Measurements from ENCODE around the gene COLEC12.

COLEC12 gene

GRCh38 chr18:518081-518480 is 17.6 kb upstream of the COLEC12 start:
- no peaks in the 10 kb centered on the region for H3K27me3 ChIP-seq (ENCODE audit: insufficient read depth, low read length)
- no peaks in the 10 kb centered on the region for H3K36me3 ChIP-seq (ENCODE audit: insufficient read depth, low read length)
- H3K9me3 ChIP-seq (ENCODE audit: low read length), result no peaks in the 10 kb centered on the region
- no peak overlapping the region for H3K4me3 ChIP-seq (ENCODE audit: low read length)
- no peak overlapping the region for H2AFZ ChIP-seq (ENCODE audit: low read depth, low read length)
- no peaks in the 10 kb centered on the region for H3K4me1 ChIP-seq (ENCODE audit: insufficient read depth, low read length)

DNA sequence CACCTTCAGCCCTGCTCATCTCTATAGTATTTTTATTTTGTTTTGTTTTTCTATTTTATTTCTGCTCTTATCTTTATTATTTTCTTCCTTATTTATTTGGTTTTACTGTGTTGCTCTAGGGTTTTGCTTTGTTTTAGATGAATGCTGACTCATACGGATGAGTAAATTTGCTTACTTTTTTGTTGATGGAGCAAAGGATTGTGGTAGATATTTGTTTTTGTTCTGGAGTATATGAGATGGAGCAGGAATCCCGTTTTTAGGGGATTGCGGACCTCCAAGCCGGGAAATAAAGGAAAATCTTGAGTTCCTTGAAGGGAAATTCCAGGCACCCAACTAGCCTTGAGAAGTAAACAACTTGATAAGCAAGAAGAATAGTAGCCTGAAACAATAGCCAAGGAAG is 15.3 kb upstream of the COLEC12 start:
- H3K9me3 ChIP-seq (ENCODE audit: low read length), result no peaks in the 10 kb centered on the region
- no peak overlapping the region for H2AFZ ChIP-seq (ENCODE audit: low read depth, low read length)
- no peaks in the 10 kb centered on the region for H3K27me3 ChIP-seq (ENCODE audit: insufficient read depth, low read length)
- no peaks in the 10 kb centered on the region for H3K36me3 ChIP-seq (ENCODE audit: insufficient read depth, low read length)
- no peak overlapping the region for H3K4me3 ChIP-seq (ENCODE audit: low read length)
- H3K4me1 ChIP-seq (ENCODE audit: insufficient read depth, low read length), result no peaks in the 10 kb centered on the region

DNA sequence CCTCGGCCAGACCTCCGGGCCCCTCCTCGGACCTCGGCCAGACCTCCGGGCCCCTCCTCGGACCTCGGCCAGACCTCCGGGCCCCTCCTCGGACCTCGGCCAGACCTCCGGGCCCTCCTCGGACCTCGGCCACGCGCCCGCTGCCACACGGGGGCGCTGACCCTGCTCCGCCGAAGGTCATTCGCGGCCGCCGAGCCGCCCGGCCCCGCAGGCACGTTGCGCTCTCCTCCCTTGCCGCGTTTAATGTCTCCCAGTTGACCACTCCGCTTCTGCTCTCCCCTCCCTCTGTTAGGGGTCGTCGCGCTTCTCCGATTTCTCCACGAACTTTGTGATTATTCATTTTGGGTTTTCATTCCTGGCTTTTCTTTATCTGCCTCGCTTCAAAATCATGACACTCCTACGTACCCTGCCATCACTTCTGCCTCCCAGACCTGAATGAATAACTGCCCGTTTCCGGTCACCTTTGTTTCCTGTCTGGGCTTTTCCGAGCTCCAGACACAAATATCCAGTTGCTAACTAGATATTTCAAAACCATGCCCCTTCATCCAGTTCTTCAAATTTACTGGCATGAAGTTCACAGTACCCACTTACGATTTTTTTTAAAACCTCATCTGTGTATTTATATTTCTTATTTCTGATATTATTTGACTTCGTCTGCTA is 14.8 kb upstream of the COLEC12 start:
- Histone ChIP-seq H3K27me3 (ENCODE audit: insufficient read depth, low read length) (no peaks in the 10 kb centered on the region), H3K36me3 (ENCODE audit: insufficient read depth, low read length) (no peaks in the 10 kb centered on the region), H3K9me3 (ENCODE audit: low read length) (no peaks in the 10 kb centered on the region), H3K4me3 (ENCODE audit: low read length) (no peak overlapping the region), H3K4me1 (ENCODE audit: insufficient read depth, low read length) (no peaks in the 10 kb centered on the region), H2AFZ (ENCODE audit: low read depth, low read length) (no peak overlapping the region)

- H3K27me3 ChIP-seq (ENCODE audit: insufficient read depth, low read length), result no peaks in the 10 kb centered on the region
- no peaks in the 10 kb centered on the region for H3K9me3 ChIP-seq (ENCODE audit: low read length)
- no peaks in the 10 kb centered on the region for H3K4me1 ChIP-seq (ENCODE audit: insufficient read depth, low read length)
- no peak overlapping the region for H2AFZ ChIP-seq (ENCODE audit: low read depth, low read length)
- no peaks in the 10 kb centered on the region for H3K36me3 ChIP-seq (ENCODE audit: insufficient read depth, low read length)
- H3K4me3 ChIP-seq (ENCODE audit: low read length), result no peak overlapping the region
Measured at GRCh38 chr18:513826-514530, 13.5 kb upstream of the COLEC12 start.

DNA sequence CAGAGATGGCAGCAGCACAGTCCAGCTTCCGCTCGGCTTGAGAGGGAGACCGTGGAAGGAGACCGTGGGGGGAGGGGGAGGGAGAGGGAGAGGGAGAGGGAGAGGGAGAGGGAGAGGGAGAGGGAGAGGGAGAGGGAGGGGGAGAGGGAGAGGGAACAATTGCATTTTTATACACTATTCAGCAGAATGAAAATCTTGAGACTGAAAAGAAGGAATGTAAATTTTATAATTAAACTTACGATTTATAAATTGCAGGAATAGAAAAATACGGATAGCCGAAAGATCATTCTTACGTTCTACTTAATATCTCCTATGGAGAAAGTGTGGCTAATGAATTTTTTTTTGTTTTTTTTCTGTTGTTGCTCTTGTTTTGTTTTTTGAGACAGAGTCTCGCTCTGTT is 12.5 kb upstream of the COLEC12 start:
- Histone ChIP-seq H2AFZ (ENCODE audit: low read depth, low read length) (no peak overlapping the region), H3K36me3 (ENCODE audit: insufficient read depth, low read length) (no peaks in the 10 kb centered on the region), H3K27me3 (ENCODE audit: insufficient read depth, low read length) (peaks cover 2% of the 10 kb centered on the region), H3K9me3 (ENCODE audit: low read length) (no peaks in the 10 kb centered on the region), H3K4me1 (ENCODE audit: insufficient read depth, low read length) (no peaks in the 10 kb centered on the region), H3K4me3 (ENCODE audit: low read length) (no peak overlapping the region)

GRCh38 chr18:508835-509234 is 8.3 kb upstream of the COLEC12 start:
- H3K4me3 ChIP-seq (ENCODE audit: low read length), result no peak overlapping the region
- no peaks in the 10 kb centered on the region for H3K4me1 ChIP-seq (ENCODE audit: insufficient read depth, low read length)
- no peak overlapping the region for H2AFZ ChIP-seq (ENCODE audit: low read depth, low read length)
- H3K27me3 ChIP-seq (ENCODE audit: insufficient read depth, low read length), result peaks cover 12% of the 10 kb centered on the region
- H3K36me3 ChIP-seq (ENCODE audit: insufficient read depth, low read length), result no peaks in the 10 kb centered on the region
- no peaks in the 10 kb centered on the region for H3K9me3 ChIP-seq (ENCODE audit: low read length)

- Histone ChIP-seq H3K9me3 (ENCODE audit: low read length) (no peaks in the 10 kb centered on the region), H2AFZ (ENCODE audit: low read depth, low read length) (no peak overlapping the region), H3K27me3 (ENCODE audit: insufficient read depth, low read length) (peaks cover 14% of the 10 kb centered on the region), H3K36me3 (ENCODE audit: insufficient read depth, low read length) (no peaks in the 10 kb centered on the region), H3K4me1 (ENCODE audit: insufficient read depth, low read length) (no peaks in the 10 kb centered on the region), H3K4me3 (ENCODE audit: low read length) (no peak overlapping the region)
Measured at GRCh38 chr18:507636-508035, 7.1 kb upstream of the COLEC12 start.

DNA sequence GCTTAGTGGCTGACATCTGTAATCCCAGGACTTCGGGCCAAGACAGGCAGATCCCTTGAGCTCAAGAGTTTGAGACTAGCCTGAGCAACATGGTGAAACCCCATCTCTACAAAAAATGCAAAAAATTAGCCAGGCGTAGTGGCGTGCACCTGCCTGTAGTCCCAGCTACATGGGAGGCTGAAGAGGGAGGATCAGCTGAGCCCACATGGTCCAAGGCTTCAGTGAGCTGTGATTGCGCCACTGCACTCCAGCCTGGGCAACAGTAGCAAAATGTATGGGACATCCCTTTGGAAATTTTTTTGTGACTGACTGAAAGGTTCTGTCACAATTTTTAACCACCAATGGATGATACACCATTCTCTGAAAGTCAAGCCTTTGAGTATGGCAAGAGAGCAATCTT is 6.3 kb upstream of the COLEC12 start:
- Histone ChIP-seq H3K4me3 (ENCODE audit: low read length) (no peak overlapping the region), H3K27me3 (ENCODE audit: insufficient read depth, low read length) (peaks cover 16% of the 10 kb centered on the region), H3K4me1 (ENCODE audit: insufficient read depth, low read length) (no peaks in the 10 kb centered on the region), H3K9me3 (ENCODE audit: low read length) (no peaks in the 10 kb centered on the region), H2AFZ (ENCODE audit: low read depth, low read length) (no peak overlapping the region), H3K36me3 (ENCODE audit: insufficient read depth, low read length) (no peaks in the 10 kb centered on the region)

DNA sequence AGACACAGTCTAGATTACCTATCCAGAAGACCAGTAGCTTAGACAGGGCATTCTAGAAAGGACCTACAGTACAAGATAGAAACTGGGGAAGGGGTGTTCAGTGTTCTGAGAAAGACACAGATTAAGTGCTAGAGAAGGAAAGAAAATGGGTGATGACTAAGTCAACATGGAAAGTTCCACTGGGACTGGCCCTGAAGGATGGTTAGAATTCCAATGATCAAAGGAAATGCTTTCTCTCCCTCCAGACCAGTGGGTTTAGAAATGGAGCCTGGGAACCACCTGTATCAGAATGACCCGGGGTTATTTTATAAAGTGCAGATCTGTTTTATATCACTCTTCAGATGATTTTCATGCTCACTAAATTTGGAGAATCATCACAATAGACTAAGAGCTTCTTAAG is 5.8 kb upstream of the COLEC12 start:
- Histone ChIP-seq H2AFZ (ENCODE audit: low read depth, low read length) (no peak overlapping the region), H3K4me3 (ENCODE audit: low read length) (no peak overlapping the region), H3K9me3 (ENCODE audit: low read length) (no peaks in the 10 kb centered on the region), H3K4me1 (ENCODE audit: insufficient read depth, low read length) (no peaks in the 10 kb centered on the region), H3K27me3 (ENCODE audit: insufficient read depth, low read length) (peaks cover 21% of the 10 kb centered on the region), H3K36me3 (ENCODE audit: insufficient read depth, low read length) (no peaks in the 10 kb centered on the region)

GRCh38 chr18:505483-506122 is 5.1 kb upstream of the COLEC12 start:
- H3K4me3 ChIP-seq (ENCODE audit: low read length), result no peak overlapping the region
- no peaks in the 10 kb centered on the region for H3K4me1 ChIP-seq (ENCODE audit: insufficient read depth, low read length)
- peaks cover 28% of the 10 kb centered on the region for H3K27me3 ChIP-seq (ENCODE audit: insufficient read depth, low read length)
- H3K9me3 ChIP-seq (ENCODE audit: low read length), result no peaks in the 10 kb centered on the region
- no peak overlapping the region for H2AFZ ChIP-seq (ENCODE audit: low read depth, low read length)
- no peaks in the 10 kb centered on the region for H3K36me3 ChIP-seq (ENCODE audit: insufficient read depth, low read length)

DNA sequence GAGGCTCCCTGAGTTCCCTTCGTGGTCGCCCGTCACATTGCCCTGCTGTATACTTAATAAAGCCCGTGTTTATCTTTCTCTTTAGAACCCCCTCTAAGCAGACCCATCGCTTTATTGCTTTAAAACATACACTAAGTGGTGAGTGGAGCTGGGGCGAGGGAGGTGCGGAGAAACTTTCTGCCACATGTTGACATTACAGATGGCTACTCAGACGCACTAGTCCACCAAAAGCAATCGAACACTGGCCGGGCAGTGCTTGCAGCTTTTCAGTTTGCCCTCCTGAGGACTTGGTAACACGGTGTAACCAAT is 859 bp upstream of the COLEC12 start:
- Histone ChIP-seq H2AFZ (ENCODE audit: low read depth, low read length) (no peak overlapping the region), H3K4me3 (ENCODE audit: low read length) (no peak overlapping the region), H3K36me3 (ENCODE audit: insufficient read depth, low read length) (no peaks in the 10 kb centered on the region), H3K9me3 (ENCODE audit: low read length) (no peaks in the 10 kb centered on the region), H3K27me3 (ENCODE audit: insufficient read depth, low read length) (peaks cover 49% of the 10 kb centered on the region), H3K4me1 (ENCODE audit: insufficient read depth, low read length) (peaks cover 5% of the 10 kb centered on the region)

GRCh38 chr18:499776-500631 is 497 bp downstream of the COLEC12 start:
- H3K4me3 ChIP-seq (ENCODE audit: low read length), result peak overlapping the region; percentile 30
- H2AFZ ChIP-seq (ENCODE audit: low read depth, low read length), result peak overlapping the region; percentile 65
- H3K4me1 ChIP-seq (ENCODE audit: insufficient read depth, low read length), result peaks cover 5% of the 10 kb centered on the region
- H3K36me3 ChIP-seq (ENCODE audit: insufficient read depth, low read length), result no peaks in the 10 kb centered on the region
- no peaks in the 10 kb centered on the region for H3K9me3 ChIP-seq (ENCODE audit: low read length)
- peaks cover 42% of the 10 kb centered on the region for H3K27me3 ChIP-seq (ENCODE audit: insufficient read depth, low read length)
